ENCODE data around the gene ATP10D.

- no peak for TF ChIP-seq CTCF (IDR thresholded peaks at IDR 0.05)
- TF ChIP-seq POLR2A (IDR thresholded peaks at IDR 0.05) = no peak
Observed at GRCh38 chr4:47485768-47486167, 693 bp downstream of the ATP10D start.
